HG02623 (cell line): Measurements from ENCODE around the gene HTT-AS.

Experiments used
- ATAC-seq: cut with Tn5 transposase; IDR thresholded peaks from one replicate; pipeline ENCODE4 v1.9.1; 2021; ENCODE audit warnings: moderate library complexity; ENCODE audit not compliant: unreplicated experiment

HTT-AS gene

DNA sequence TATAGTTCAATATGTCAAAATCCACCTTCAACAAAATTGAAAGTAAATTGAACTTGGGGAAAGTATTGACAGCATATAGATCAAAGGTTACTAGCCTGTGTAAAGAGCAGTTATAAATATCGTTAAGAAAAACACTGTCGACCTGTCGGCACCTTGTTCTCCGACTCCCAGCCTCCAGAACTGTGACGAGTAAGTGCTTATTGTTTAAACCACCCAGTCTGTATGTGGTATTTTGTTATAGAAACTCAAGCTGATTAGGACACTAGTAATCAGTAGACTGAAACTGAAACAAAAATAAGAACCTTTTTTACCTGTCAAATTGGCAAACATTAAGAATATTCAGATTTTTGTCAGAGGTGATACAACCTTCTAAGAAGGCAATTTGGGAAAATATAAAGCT is 17.1 kb upstream of the HTT-AS start:
- ATAC-seq = no peak

DNA sequence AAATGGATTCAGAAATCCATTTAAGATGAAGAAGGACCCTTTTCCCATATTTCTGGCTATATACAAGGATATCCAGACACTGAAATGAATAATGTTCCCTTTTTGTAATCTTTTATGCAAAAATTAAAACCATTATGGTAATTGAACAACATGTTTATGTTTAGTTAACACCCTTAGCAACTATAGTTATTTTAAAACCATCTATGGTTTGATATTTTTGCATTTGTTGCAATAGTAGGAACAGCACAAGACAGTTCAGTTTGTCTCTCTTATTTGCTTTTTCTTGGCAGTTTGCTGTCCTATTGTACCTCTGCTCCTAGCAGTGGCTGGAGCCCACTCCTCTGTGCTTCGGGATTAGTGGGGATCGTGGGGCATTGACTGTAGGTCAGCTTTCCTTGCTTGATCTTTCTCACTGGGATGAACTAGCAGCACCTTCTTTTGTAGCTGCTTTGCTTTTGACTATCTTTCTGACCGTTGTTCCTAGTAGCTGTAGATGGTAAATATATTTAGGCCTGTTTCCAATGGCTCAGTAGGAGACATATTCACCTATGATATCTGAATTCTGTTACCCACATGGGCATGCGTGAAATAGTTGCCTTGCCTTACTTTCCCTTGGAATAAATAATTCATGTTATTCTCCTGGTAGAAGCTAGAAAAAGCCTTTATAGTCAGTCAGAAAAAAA is 12.9 kb upstream of the HTT-AS start:
- ATAC-seq = no peak

DNA sequence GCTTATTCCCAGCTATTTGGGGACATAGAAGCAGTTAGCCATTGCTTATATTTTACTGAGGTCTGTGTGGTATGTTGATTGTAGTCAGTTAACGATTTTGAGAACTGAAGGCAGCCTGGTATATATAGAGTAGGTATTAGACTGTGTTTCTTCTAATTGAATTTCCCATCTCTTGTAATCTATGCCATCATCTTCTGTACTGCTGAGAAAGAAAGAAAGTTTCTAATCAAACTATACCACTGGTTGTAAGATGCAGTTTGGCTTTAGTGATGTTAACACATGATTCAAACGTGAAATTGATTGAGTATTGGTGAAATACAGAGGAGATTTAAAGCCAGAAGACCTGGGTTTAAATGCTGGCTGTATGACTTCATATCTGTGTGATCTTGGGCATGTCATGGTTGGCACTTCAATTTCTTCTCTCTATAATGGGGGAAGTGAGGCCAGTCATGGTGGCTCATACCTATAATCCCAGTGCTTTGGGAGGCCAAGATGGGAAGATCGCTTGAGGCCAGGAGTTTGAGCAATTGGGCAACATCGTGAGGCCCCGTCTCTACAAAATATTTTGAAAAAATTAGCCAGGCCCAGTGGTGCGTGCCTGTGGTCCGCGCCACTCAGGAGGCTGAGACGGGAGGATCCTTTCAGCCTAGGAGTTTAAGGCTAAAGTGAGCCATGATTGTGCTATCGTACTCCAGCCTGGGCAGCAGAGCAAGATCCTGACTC is 11.8 kb upstream of the HTT-AS start:
- ATAC-seq = no peak

DNA sequence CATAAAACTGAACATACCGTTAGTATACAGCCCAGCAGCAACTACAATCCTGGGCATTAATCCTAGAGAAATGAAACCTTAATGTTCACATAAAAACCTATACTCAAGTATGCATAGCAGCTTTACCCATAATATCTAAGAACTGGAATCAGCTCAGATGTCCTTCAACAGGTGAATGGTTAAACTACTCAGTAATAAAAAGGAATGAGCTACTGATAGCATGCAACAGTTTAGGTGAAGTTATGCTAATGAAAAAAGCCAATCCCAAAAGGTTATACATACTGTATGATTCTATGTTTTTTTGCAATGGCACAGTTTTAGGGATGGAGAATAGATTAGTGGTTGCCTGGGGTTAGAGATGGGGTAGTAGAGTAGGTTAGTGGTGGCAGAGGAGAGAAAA is 9.4 kb upstream of the HTT-AS start:
- ATAC-seq = no peak

DNA sequence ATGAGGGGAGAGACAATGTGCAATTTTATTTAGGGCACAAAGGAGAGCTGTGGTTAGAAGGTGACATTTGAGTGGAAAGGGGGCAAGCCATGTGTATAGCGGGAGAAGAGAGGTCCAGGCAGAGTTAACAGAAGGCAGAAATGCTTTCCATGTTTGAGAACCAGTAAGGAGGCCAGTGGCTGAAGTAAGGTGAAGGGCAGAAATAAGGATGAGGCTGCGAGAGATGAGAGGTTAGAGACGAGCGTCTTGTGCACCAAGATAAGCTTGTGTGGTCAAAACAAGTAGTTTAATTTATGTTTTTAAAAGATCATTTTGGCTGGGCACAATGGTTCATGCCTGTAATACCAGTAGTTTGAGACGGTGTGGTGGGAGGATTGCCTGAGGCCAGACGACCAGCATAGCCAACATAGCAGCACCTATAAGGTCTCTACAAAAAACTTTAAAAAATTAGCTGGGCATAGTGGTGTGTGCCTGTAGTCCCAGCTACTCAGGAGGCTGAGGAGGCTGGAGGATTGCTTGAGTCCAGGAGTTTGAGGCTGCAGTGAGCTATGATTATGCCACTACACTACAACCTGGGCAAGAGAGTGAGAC is 8.7 kb upstream of the HTT-AS start:
- ATAC-seq = no peak

DNA sequence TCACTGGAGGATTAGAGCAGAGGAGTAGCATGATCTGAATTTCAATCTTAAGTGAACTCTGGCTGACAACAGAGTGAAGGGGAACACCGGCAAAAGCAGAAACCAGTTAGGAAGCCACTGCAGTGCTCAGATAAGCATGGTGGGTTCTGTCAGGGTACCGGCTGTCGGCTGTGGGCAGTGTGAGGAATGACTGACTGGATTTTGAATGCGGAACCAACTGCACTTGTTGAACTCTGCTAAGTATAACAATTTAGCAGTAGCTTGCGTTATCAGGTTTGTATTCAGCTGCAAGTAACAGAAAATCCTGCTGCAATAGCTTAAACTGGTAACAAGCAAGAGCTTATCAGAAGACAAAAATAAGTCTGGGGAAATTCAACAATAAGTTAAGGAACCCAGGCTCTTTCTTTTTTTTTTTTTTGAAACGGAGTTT is 5.4 kb upstream of the HTT-AS start:
- no peak for ATAC-seq

DNA sequence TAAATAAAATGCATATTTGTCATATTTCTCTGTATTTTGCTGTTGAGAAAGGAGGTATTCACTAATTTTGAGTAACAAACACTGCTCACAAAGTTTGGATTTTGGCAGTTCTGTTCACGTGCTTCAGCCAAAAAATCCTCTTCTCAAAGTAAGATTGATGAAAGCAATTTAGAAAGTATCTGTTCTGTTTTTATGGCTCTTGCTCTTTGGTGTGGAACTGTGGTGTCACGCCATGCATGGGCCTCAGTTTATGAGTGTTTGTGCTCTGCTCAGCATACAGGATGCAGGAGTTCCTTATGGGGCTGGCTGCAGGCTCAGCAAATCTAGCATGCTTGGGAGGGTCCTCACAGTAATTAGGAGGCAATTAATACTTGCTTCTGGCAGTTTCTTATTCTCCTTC is 3.5 kb upstream of the HTT-AS start:
- no peak for ATAC-seq

DNA sequence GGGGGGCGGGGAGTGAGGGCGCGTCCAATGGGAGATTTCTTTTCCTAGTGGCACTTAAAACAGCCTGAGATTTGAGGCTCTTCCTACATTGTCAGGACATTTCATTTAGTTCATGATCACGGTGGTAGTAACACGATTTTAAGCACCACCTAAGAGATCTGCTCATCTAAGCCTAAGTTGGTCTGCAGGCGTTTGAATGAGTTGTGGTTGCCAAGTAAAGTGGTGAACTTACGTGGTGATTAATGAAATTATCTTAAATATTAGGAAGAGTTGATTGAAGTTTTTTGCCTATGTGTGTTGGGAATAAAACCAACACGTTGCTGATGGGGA is 1.3 kb upstream of the HTT-AS start:
- ATAC-seq = no peak

DNA sequence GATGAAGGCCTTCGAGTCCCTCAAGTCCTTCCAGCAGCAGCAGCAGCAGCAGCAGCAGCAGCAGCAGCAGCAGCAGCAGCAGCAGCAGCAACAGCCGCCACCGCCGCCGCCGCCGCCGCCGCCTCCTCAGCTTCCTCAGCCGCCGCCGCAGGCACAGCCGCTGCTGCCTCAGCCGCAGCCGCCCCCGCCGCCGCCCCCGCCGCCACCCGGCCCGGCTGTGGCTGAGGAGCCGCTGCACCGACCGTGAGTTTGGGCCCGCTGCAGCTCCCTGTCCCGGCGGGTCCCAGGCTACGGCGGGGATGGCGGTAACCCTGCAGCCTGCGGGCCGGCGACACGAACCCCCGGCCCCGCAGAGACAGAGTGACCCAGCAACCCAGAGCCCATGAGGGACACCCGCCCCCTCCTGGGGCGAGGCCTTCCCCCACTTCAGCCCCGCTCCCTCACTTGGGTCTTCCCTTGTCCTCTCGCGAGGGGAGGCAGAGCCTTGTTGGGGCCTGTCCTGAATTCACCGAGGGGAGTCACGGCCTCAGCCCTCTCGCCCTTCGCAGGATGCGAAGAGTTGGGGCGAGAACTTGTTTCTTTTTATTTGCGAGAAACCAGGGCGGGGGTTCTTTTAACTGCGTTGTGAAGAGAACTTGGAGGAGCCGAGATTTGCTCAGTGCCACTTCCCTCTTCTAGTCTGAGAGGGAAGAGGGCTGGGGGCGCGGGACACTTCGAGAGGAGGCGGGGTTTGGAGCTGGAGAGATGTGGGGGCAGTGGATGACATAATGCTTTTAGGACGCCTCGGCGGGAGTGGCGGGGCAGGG is 711 bp upstream of the HTT-AS start:
- ATAC-seq = no peak

DNA sequence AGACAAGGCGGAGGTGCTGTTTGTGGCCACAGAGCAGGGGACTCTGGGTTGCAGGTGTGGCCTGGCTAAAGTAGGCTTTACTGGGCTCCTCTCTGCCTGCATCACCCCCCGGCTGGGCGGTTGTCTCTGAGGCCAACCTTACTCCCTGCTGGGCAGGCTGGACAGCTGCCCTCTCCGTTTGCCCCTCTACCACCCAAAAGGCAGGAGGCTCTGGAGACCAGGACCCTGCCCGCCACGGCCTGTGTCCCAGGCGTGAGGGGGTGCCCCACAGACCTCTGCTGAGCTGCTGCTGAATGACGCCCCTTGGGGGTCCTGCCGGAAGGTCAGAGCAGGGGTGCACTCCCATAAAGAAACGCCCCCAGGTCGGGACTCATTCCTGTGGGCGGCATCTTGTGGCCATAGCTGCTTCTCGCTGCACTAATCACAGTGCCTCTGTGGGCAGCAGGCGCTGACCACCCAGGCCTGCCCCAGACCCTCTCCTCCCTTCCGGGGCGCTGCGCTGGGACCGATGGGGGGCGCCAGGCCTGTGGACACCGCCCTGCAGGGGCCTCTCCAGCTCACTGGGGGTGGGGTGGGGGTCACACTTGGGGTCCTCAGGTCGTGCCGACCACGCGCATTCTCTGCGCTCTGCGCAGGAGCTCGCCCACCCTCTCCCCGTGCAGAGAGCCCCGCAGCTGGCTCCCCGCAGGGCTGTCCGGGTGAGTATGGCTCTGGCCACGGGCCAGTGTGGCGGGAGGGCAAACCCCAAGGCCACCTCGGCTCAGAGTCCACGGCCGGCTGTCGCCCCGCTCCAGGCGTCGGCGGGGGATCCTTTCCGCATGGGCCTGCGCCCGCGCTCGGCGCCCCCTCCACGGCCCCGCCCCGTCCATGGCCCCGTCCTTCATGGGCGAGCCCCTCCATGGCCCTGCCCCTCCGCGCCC is 920 bp downstream of the HTT-AS start:
- peak; percentile 33 for ATAC-seq

DNA sequence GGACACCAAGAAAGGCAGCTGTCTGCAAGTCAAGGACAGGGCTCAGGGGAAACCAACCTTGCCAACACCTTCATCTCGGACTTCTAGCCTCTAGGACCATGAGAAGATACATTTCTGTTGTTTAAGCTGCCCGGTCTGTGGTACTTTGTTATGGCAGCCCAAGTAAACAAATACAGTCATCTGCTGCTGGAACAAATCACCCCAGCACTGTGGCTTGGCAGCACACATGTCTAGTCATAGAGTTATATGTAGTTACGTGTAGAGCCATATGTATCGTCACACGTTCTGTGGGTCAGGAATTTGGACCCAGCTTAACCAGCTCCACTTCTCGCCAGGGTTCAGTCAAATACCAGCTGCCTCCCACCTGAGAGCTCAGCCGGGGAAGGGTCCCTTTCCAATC is 2.5 kb downstream of the HTT-AS start:
- ATAC-seq = no peak

DNA sequence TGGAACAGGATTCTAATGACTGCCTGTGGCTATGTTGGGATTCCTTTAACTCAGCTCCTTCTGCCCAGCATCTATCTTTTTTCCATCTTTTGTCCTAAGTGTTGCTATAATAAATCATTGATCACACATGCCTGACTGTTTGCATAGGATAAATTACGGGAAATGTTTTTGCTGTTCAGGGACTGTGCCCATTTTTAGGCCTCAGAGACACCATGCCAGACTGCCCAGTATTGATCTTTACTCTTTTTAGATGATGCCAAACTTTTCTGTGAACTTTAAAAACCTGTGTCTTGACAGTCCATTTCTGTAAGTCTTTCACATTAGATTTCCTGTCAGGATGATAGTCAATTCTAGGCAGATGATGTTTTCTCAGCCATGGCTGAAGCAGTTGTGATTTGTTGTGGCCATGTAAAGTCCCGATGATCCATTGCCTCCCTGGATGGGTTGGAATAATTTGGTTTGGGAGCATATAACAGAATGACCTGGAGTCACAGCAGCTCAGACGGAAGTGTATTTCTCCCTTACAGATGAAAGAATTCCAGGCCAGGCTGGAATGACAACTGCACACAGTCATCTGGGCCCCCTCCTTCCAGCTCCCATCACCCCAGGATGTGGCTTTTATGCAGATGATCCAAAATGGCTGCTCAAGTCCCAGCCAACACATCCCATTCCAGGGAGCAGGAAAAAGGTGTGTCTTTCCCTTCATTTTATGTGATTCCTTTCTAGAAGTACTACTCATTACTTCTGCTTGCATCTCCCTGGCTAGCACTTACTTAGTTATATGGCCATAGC is 3.4 kb downstream of the HTT-AS start:
- ATAC-seq = no peak

DNA sequence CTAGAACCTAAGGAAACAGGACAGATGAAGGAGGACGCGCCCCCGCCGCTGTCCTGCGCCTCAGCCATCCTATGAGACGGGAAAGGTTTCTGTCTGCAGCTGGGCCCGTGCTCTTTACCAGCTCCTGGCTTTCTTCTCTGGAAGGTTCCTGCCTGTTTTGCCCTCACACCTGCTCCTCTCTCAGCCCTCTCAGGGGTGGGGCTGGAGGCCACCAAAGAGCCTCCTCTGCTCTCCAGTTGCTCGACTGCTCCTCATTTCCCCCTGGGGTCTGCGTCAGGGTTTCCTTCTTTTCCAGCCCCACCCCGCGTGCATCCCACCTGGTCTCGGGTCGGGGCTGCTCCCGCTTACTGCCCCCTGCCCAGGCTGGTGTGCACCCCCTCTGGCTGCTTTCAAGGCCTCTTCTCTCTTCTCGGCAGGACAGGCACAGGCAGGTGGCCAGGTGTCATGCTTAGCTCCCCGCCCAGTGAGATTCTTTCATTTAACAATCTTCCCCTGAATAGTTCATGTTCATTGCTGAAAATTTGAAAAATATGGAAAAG is 4.6 kb downstream of the HTT-AS start:
- ATAC-seq = no peak

DNA sequence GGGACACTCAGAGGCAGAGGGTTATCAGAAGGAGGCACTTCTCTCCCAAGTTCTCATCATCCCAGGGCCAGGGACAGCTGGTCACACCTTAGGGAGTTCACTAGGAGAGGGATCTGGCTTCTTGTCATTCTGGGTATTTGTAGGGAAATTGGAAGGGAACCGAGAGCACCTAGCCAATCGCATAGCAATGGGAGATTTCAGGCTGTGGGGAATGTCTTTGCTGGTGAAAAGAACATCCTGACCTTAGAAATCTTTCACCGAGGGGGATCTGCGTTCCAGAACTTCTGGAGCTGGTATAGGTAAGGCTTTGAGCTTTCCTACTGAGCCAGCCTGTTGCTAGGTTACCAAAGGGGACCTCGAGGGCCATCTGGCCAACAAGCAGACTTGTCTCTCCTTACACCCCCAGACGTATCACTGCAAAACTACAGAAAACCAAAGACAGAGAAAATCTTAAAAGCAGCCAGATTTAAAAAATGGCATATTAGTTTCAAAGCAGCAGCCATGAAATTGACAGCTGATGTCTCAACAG is 6.8 kb downstream of the HTT-AS start:
- ATAC-seq = no peak

DNA sequence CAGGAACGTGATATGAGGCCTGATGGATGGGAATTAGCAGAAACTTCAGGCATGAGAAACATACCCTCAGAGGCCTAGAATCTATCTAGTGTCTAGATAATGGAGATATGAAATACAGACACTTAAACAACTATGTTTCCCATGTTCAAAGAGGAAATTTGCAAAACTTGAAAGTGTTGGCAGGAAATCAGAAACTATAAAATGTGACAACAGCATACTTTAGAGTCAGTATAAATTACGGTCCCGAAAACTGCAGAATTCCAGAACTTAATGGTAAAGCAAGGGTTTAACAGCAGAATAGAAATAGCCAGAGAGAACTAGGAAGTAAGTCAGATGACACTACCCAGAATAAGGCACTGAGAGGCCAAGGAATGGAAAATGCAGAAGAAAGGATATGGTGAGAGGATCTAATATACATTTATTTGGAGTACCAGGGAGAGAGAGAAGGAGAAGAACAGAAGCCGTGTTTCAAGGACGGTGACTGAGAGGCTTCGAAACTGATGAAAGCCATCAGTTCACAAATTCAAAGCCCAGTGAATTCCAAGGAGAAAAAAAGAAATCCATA is 7.4 kb downstream of the HTT-AS start:
- no peak for ATAC-seq

DNA sequence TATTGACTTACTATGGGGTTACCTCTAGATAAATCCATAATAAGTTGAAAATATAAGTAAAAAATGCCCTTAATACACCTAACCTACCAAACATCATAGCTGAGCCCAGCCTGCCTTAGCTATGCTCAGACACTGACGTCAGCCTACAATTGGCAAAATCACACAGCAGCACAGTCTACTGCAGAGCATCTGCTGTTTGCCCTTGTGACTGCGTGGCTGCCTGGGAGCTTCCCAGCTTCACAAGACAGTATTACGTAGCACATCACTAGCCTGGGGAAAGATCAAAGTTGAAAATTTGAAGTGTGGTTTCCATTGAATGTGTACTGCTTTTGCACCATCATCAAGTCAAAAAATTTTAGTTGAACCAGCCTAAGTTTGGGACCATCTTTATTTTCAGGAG is 8.8 kb downstream of the HTT-AS start:
- ATAC-seq = no peak

DNA sequence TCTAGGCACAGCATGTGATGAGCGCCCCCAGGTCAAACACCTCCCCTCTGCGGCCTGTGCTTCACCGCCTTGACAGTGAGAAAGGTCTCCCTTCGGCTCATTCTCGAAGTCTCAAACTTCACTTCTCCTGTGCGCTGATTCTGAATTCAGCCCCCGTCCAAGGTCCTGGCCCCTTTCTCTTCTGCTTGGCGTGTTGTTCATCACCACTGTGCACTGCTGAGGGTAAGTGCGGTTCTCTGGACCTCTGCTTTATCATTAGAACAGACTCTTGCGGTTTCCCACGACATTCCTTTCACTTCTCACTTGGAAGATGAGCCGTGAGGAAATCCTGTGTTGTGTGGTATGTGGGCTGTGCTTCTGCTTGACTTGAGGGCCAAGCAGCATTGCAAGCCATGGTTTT is 11.9 kb downstream of the HTT-AS start:
- ATAC-seq = no peak

DNA sequence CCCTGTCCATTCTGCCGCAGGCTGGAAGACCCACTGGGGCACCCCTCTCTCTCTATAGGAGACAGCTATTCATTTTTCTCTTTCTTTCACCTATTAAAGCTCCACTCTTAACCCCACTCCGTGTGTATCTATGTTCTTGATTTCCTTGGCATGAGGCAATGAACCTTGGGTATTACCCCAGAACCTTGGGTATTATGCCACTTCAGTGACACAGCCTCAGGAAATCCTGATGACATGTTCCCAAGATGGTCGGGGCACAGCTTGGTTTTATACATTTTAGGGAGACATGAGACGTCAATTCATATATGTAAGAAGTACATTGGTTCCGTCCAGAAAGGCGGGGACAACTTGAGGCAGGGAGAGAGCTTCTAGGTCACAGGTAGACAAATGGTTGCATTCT is 13.4 kb downstream of the HTT-AS start:
- no peak for ATAC-seq

DNA sequence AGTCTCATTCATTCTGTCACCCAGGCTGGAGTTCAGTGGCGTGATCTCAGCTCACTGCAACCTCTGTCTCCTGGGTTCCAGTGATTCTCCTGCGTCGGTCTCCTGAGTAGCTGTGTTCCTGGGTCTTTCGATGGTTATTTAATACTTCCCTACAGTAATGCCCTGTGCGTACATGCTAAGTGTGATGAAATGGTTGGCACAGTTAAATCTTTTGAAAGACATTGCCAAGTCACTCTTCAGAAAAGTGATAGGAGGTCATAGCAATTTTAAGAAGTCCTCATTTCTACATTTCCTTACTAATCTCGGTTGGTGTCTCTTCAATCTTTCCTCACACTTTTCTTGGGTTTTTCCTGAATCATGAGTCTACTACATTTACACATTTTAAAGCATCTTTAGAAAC is 14.4 kb downstream of the HTT-AS start:
- ATAC-seq = no peak
